GM18907 (cell line): Measurements from ENCODE around the gene HOXD10.

Source experiments
- ATAC-seq: cut with Tn5 transposase; IDR thresholded peaks from one replicate; pipeline ENCODE4 v1.9.1; 2021; ENCODE audit warnings: mild to moderate bottlenecking, moderate library complexity; ENCODE audit not compliant: unreplicated experiment

HOXD10 gene

GRCh38 chr2:176148751-176149421 lies 32.3 kb downstream of the HOXD10 start:
- ATAC-seq: no peak

GRCh38 chr2:176149481-176149938 lies 32.9 kb downstream of the HOXD10 start:
- ATAC-seq: no peak

- no peak for ATAC-seq
These were observed 33.5 kb downstream of the HOXD10 start for GRCh38 chr2:176149939-176150583.

GRCh38 chr2:176150584-176151441 lies 34.2 kb downstream of the HOXD10 start:
- no peak for ATAC-seq

- no peak for ATAC-seq
These were observed 35.1 kb downstream of the HOXD10 start, which contains the start of gene HOXD4 for GRCh38 chr2:176151442-176152287. TSS of gene HOXD4 (plus strand) at chr2:176151550. CDS start at chr2:176151634, 84 bp downstream.

GRCh38 chr2:176152350-176153181 lies 36.0 kb downstream of the HOXD10 start:
- no peak for ATAC-seq

- ATAC-seq: no peak
These were observed 38.1 kb downstream of the HOXD10 start for GRCh38 chr2:176154576-176155252.

GRCh38 chr2:176155356-176156044 lies 38.9 kb downstream of the HOXD10 start:
- ATAC-seq: no peak

GRCh38 chr2:176156301-176156806 lies 39.8 kb downstream of the HOXD10 start:
- ATAC-seq: no peak

- ATAC-seq: no peak
These were observed 40.4 kb downstream of the HOXD10 start, which contains the start of gene HOXD3 for GRCh38 chr2:176156807-176157498. TSS of gene HOXD3 (plus strand) at chr2:176157307. CDS start at chr2:176169115, 11,808 bp downstream.

- no peak for ATAC-seq
These were observed 41.1 kb downstream of the HOXD10 start for GRCh38 chr2:176157499-176158185.

- ATAC-seq: no peak
These were observed 41.6 kb downstream of the HOXD10 start for GRCh38 chr2:176158186-176158591.

- ATAC-seq: no peak
These were observed 42.5 kb downstream of the HOXD10 start for GRCh38 chr2:176158855-176159662.

- ATAC-seq: no peak
These were observed 43.2 kb downstream of the HOXD10 start for GRCh38 chr2:176159663-176160250.

- no peak for ATAC-seq
These were observed 43.8 kb downstream of the HOXD10 start for GRCh38 chr2:176160251-176160985.
